NCI-H1048 (cell line): Measurements from ENCODE around the gene PHLDB1.
"Not testable (repeated sequence)": the region's sequence is repeated elsewhere in the genome, so short reads cannot be mapped to it uniquely, and the experiment has no call there.

ENCODE experiments used
- DNase-seq: peaks from one replicate; lab custom pipeline; 2025; lab: John Stamatoyannopoulos, UW

The PHLDB1 gene

GRCh38 chr11:118659314-118659952, 52.0 kb downstream of the PHLDB1 start:
- DNase-seq: peak; percentile 68

- no peak for DNase-seq
Measured at GRCh38 chr11:118659953-118660680, 52.7 kb downstream of the PHLDB1 start.

- no peak for DNase-seq
Measured at GRCh38 chr11:118660681-118661424, 53.4 kb downstream of the PHLDB1 start.

GRCh38 chr11:118661425-118662301, 54.2 kb downstream of the PHLDB1 start:
- DNase-seq: no peak

GRCh38 chr11:118662401-118663271, 55.2 kb downstream of the PHLDB1 start:
- DNase-seq: no peak

GRCh38 chr11:118663381-118663780, 56.0 kb downstream of the PHLDB1 start:
- DNase-seq: no peak

- no peak for DNase-seq
Measured at GRCh38 chr11:118663902-118664301, 56.5 kb downstream of the PHLDB1 start.

GRCh38 chr11:118666371-118666770, 59.0 kb downstream of the PHLDB1 start:
- no peak for DNase-seq

GRCh38 chr11:118670063-118670462, 62.6 kb downstream of the PHLDB1 start:
- no peak for DNase-seq

GRCh38 chr11:118671254-118671653, 63.8 kb downstream of the PHLDB1 start:
- no peak for DNase-seq

- no peak for DNase-seq
Measured at GRCh38 chr11:118672846-118673245, 65.4 kb downstream of the PHLDB1 start.

GRCh38 chr11:118673361-118674081, 66.1 kb downstream of the PHLDB1 start:
- no peak for DNase-seq

GRCh38 chr11:118674082-118674435, 66.6 kb downstream of the PHLDB1 start:
- no peak for DNase-seq

GRCh38 chr11:118677977-118678376, 70.6 kb downstream of the PHLDB1 start:
- DNase-seq: no peak

GRCh38 chr11:118678908-118679307, 71.5 kb downstream of the PHLDB1 start:
- DNase-seq: not testable (repeated sequence)

GRCh38 chr11:118679483-118679882, 72.1 kb downstream of the PHLDB1 start, which contains the start of gene TREH:
TSS of gene TREH (minus strand) at chr11:118679650. CDS start at chr11:118679627, 23 bp downstream.
- no peak for DNase-seq

- DNase-seq: no peak
Measured at GRCh38 chr11:118682372-118682771, 75.0 kb downstream of the PHLDB1 start.

- not testable (repeated sequence) for DNase-seq
Measured at GRCh38 chr11:118682939-118683338, 75.5 kb downstream of the PHLDB1 start.

- no peak for DNase-seq
Measured at GRCh38 chr11:118684187-118684586, 76.8 kb downstream of the PHLDB1 start.

GRCh38 chr11:118687906-118688305, 80.5 kb downstream of the PHLDB1 start:
- no peak for DNase-seq
